PC-9 (cell line): Measurements from ENCODE around the gene RUFY3.

Source experiments
- EZH2 ChIP-seq: fragments of 200-600 bp; sonication (generic); IDR thresholded peaks from 2 replicates; pipeline ENCODE4 v1.8.0; 2017; ENCODE audit warnings: antibody characterized with exemption, low read depth
- TF ChIP-seq, protein P1 (sequence below): fragments of 200-600 bp; sonication (generic); conservative IDR thresholded peaks from 2 replicates; pipeline ENCODE4 v1.6.1; 2017; ENCODE audit warnings: mixed run types, antibody characterized with exemption, mild to moderate bottlenecking, moderate library complexity

DNA sequence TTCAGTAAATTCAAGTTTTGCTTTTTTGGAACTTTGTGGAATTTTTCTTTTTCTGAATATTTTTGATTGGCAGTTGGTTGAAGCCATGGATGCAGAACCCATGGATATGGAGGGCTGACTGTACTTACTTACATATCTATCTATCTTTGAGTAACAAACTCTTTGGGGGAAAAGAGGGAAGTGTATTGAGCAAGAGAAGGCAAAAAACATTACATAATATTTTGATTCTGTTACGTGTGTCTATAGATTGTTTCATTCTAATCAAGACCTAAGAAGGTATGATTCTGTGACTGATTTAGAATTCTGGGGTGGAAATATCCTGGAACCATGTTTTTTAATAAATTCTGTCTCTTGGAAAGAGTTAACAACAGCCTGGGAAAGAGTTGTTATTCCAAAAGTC, 86.4 kb downstream of the RUFY3 start:
- TF ChIP-seq, protein P1, sequence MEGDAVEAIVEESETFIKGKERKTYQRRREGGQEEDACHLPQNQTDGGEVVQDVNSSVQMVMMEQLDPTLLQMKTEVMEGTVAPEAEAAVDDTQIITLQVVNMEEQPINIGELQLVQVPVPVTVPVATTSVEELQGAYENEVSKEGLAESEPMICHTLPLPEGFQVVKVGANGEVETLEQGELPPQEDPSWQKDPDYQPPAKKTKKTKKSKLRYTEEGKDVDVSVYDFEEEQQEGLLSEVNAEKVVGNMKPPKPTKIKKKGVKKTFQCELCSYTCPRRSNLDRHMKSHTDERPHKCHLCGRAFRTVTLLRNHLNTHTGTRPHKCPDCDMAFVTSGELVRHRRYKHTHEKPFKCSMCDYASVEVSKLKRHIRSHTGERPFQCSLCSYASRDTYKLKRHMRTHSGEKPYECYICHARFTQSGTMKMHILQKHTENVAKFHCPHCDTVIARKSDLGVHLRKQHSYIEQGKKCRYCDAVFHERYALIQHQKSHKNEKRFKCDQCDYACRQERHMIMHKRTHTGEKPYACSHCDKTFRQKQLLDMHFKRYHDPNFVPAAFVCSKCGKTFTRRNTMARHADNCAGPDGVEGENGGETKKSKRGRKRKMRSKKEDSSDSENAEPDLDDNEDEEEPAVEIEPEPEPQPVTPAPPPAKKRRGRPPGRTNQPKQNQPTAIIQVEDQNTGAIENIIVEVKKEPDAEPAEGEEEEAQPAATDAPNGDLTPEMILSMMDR = no peak
- TF ChIP-seq EZH2 = no peak
